Stimulated activated CD8-positive, alpha-beta memory T cell treated with anti-CD3 and anti-CD28 coated beads, Interleukin-4, amount 100 ng/mL, for 24 hours (primary cell): ENCODE results near the gene ZNF511.

Experiments
- DNase-seq: peaks from one replicate; pipeline ENCODE4 v3.0.0-alpha.2; 2020; ENCODE audit warnings: low read depth

Gene ZNF511

DNA sequence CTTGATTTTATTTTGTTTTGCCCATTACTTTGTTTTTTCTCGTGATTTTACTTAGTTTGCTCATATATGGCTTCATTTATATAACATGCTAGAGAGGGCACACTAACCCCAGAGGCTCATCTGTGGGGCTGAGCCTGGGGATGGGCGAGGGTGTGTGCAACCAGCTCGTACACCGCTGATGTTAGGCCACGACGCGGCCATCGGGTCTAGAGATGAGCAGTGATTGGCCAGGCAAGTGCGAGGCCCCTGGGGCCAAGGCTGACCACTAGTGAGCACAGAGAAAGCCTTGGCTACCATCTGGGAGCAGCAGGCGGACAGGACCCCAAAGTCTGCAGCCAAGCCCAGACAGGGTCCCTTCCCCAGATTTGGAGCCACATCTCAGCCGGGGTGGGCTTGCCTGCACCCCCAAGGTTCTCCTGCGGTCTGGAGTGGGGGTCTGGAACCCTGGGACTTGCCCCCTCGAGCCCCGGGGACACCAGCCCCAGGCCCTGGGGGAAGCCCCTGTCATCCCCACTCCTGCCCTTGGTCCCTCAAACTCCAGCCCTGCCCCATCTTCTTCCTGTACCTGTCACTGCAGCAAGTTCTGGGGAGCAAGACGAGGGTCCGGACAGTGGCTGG is 45.4 kb downstream of the ZNF511 start:
- no peak for DNase-seq

GRCh38 chr10:133354672-133355240 is 46.0 kb downstream of the ZNF511 start:
- no peak for DNase-seq

DNA sequence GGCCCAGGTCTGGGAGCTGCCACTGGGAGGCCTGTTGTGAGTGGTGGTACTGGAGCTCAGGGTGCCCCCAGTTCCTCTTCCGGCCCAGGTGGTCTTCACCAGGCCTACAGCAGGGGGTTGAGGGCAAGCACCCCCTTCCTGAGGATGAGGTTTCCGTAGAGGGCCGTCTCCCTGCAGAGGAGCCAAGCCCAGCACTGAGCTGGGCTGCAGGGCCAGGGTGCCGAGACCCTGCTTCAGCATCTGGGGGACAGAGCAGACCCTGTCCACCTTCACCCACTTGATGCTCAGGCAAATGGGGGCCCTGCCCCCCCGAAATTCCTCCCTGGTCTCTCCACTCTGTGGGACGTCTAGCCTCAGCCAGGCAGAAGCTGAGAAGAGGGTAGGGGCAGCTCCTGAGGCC is 46.6 kb downstream of the ZNF511 start:
- DNase-seq: no peak

GRCh38 chr10:133355991-133356390 is 47.3 kb downstream of the ZNF511 start:
- DNase-seq: no peak

DNA sequence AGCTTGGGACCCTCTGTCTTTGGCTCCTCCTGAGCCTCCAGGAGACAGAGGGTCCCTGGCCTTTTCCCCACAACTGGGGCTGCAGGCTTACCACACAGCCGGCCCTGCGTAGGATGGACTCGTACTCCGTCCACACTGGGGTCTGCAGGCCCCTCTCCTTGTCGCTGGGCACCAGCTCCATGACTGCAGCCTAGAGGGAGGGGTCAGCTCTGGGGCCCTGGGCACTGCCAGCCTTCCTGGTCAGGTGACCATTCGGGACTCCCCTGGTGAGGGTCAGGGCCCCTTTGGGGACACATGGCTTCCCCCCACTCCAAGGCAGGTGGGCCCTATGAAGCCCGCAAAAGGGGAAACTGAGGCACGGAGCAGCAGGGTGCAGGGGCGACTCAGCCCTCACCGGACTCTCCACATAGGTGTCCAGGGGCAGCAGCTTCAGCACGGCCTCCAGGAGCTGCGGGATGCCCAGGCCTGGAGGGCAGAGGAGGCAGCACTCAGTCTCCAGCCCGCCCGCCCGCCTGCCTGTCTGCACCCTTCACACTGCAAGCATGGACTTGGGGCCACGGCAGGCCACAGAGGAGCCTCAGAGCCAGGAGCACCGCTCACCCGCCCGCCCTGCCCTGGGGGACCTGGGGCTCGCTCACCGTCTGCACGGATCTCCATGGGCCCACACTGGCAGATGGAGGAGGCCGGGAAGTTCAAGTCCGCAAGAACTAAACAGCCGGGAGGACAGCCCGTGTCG is 48.0 kb downstream of the ZNF511 start:
- no peak for DNase-seq

DNA sequence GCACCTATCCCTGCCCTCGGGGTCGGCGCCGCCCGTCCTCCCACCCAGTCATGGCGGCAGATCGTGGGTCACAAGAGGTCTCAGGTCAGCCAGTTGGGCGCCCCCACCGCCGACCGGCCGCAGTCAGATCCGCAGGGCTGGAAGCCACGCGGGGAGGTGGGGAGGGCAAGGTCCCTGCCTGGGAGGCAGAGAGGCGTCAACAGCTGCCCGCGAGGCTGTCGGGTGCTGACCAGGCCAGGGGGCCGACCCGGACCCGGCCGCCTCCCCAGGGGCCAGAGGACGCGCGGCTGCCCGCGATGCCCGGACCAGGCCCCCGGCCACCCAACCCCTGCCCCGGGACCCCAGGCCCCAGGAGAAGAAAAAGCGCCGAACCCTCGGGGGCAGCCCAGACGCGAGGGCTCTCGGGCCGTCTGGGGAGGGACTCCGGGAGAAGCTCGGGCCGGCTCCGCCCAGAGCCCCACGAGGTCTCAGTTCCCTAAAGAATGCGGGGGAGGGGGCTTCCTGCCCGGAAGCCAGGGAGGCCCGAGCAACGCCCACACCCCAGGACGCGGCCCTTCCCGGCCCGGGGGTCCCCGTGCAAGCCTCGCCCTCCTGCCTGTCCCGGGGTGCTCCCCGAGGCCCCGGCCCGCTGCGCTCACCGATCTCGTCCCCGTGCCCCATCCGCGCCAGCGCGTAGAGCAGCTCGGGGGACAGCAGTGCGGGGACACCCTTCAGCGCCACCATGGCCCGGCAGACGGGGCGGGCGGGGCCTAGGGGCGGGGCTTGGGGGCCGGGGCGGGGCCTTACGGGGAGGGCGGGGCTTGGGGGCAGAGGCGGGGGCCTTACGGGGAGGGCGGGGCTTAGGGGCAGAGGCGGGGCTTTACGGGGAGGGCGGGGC is 48.8 kb downstream of the ZNF511 start, which contains the start of gene FUOM:
Gene FUOM (minus strand): TSS at position 735 of the 877 bp plus-strand sequence. CDS start 12 bp downstream, at position 723.
- DNase-seq: peak; percentile 66

DNA sequence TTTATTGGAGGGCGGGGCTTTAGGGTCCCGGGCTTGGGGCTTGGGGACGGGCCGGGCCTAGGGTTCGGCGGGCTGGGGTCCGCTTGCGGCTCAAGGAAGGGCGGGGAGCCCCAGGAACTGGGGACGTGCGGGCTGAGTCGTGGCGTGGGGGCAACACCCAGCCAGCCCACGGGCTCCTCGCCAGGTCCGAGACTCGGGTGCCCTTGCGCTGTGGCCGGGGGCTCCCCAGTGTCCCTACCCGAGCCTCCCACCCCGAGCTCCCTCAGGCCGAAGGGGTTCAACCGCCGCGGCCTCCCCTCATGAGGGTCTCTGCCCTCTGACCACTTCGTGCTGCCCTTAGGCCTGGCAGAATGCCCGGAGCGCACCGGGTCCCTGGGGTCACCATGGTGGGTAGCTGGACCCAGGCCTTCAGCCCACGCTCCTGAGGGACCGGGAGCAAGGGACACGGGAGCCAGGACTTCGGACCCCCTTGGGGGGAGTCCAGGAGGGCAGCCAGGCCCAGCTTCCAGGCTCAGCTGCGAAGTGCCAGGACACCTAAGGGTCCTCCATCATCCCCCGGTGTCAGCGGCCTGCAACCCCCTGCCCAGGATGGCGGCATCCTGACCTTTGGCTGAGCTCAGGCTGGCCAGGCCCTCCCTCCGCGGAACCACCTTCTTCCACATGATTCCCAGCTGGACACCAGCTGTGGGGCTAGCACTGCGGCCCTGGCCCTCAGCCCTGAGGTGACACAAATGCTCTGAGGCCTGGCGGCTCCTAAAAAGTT is 49.6 kb downstream of the ZNF511 start:
- DNase-seq: no peak

DNA sequence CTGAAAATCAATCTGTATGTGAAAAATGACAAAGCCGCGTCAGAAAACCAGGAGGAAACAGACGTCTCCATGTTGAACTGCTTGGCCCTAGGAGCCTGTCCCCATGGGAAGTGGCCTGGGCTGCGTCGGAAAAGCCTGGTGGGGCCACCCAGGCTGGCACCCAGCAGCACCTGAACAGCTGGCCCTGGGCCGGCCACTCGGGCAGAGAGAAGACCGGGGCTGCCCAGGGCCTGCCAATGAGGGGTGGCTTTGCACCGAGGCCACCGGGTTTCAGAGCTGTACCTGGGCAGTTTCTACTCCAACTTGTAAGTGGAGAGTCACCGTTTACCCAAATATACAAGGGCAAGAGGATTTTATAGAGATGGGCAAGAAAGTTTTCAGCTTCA is 50.2 kb downstream of the ZNF511 start:
- no peak for DNase-seq

DNA sequence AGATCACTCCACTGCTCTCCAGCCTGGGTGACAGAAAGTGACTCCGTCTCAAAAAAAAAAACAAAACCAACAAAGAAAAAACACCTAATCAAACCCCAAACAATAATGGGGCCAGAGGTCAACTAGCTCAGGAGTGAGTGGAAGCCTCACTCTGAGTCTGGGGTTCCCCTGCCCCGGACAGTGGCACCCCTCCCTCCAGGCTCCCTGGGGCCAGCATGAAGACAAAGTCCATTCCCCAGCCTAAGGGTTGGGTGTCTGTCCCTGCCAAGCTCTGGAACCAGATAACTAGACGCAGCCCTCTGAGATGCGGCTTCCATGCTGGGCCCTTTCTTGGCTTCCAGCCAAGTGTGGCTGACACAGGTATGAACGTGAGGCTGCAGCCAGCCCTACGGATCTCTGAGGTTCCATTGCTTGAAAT is 50.8 kb downstream of the ZNF511 start:
- no peak for DNase-seq

GRCh38 chr10:133359972-133360610 is 51.4 kb downstream of the ZNF511 start:
- DNase-seq: no peak

GRCh38 chr10:133361227-133361626 is 52.5 kb downstream of the ZNF511 start:
- no peak for DNase-seq

DNA sequence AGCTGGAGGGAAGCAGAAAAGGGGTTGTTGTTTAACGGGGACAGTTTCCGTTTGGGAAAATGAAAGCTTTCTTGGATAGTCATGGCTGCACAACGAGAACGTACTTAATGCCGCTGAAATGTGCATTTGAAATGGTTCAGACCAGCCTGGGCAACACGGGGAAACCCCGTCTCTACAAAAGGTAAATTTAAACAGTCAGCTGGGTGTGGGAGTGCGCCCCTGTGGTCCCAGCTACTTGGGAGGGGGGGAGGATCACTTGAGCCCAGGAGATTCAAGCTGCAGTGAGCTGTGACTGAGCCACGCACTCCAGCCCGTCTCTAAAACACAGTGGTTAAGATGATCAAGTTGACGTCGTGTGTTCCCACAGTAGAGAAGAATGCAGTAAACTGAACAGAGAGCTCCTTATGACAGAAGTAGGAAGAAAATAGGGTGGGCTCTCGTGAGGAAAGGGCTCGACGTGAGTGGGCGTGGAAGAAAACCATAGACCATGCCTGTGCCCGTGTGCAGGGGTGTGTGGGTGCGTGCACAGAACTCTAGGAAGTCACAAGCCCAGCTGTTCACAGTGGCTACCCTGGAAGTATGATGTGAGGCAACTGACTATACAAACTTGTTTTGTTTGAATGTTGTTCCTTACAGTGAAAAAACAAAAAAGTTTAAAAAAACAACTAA is 53.2 kb downstream of the ZNF511 start:
- DNase-seq: no peak
